ENCODE measurements around the gene CNTD1. TPM values are rescaled to one million over a fixed set of nuclear protein-coding genes. Genes with fewer than 3 reads are reported as not detected.

The CNTD1 gene
- total RNA-seq, 1 donor from 2014 or later: not detected

DNA sequence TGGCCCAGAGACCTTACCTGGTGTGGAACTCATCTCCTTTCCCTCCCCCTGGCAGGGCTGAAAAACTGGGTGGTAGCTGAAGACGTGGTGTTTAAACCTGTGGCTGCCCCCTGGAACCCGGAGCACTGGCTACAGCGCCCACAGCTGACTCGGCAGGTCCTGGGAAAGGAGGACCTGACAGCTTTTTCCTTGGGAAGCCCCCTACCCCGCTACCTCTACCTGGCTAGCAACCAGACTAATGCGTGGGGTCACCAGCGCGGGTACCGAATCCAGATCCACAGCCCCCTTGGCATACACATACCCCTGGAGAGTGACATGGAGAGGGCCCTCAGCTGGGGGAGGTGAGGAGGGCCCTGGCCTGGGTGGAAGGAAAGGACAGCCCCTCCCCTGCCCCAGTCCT, 50.4 kb downstream of the CNTD1 start:
- H3K27ac Mint-ChIP-seq (ENCODE audit: unreplicated experiment): no peak overlapping the region
- TF ChIP-seq, protein P1, sequence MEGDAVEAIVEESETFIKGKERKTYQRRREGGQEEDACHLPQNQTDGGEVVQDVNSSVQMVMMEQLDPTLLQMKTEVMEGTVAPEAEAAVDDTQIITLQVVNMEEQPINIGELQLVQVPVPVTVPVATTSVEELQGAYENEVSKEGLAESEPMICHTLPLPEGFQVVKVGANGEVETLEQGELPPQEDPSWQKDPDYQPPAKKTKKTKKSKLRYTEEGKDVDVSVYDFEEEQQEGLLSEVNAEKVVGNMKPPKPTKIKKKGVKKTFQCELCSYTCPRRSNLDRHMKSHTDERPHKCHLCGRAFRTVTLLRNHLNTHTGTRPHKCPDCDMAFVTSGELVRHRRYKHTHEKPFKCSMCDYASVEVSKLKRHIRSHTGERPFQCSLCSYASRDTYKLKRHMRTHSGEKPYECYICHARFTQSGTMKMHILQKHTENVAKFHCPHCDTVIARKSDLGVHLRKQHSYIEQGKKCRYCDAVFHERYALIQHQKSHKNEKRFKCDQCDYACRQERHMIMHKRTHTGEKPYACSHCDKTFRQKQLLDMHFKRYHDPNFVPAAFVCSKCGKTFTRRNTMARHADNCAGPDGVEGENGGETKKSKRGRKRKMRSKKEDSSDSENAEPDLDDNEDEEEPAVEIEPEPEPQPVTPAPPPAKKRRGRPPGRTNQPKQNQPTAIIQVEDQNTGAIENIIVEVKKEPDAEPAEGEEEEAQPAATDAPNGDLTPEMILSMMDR (IDR thresholded peaks at IDR 0.05; ENCODE audit: insufficient read depth, low read depth, low read length): no peak
- no peak for TF ChIP-seq EZH2 (IDR thresholded peaks at IDR 0.05; ENCODE audit: insufficient read depth, low read length)
- no peak overlapping the region for H3K4me3 ChIP-seq (ENCODE audit: insufficient read depth, low read depth, low read length)
- peaks cover 5% of the 10 kb centered on the region for H3K27me3 ChIP-seq (ENCODE audit: insufficient read depth, low read length)
- H3K4me1 Mint-ChIP-seq (ENCODE audit: low read depth, unreplicated experiment): peaks cover 7% of the 10 kb centered on the region
- DNase-seq (ENCODE audit: low read depth): no peak
- H3K4me1 ChIP-seq (ENCODE audit: insufficient read depth, low read length): peaks cover 4% of the 10 kb centered on the region
- peaks cover 16% of the 10 kb centered on the region for H3K27me3 Mint-ChIP-seq (ENCODE audit: low read depth, unreplicated experiment)
- H3K9me3 Mint-ChIP-seq (ENCODE audit: unreplicated experiment): no peaks in the 10 kb centered on the region
- peaks cover 27% of the 10 kb centered on the region for H4K20me1 ChIP-seq (ENCODE audit: insufficient read depth, low read length)
- no peak overlapping the region for H3K4me3 Mint-ChIP-seq (ENCODE audit: unreplicated experiment)
- H3K36me3 Mint-ChIP-seq (ENCODE audit: low read depth, unreplicated experiment): peaks cover 8% of the 10 kb centered on the region
- H3K79me2 ChIP-seq (ENCODE audit: insufficient read depth, low read length): no peaks in the 10 kb centered on the region
- no peaks in the 10 kb centered on the region for H3K9me3 ChIP-seq (ENCODE audit: insufficient read depth, low read depth, low read length)
- no peak overlapping the region for H3K4me2 ChIP-seq (ENCODE audit: low read length)
- H3K9ac ChIP-seq (ENCODE audit: low read length): no peak overlapping the region
- H3K36me3 ChIP-seq (ENCODE audit: insufficient read depth, low read length): peaks cover 12% of the 10 kb centered on the region
- H2AFZ ChIP-seq (ENCODE audit: low read depth, low read length): no peak overlapping the region
- no peak for FAIRE-seq
- no peak overlapping the region for H3K27ac ChIP-seq (ENCODE audit: low read depth, low read length)

DNA sequence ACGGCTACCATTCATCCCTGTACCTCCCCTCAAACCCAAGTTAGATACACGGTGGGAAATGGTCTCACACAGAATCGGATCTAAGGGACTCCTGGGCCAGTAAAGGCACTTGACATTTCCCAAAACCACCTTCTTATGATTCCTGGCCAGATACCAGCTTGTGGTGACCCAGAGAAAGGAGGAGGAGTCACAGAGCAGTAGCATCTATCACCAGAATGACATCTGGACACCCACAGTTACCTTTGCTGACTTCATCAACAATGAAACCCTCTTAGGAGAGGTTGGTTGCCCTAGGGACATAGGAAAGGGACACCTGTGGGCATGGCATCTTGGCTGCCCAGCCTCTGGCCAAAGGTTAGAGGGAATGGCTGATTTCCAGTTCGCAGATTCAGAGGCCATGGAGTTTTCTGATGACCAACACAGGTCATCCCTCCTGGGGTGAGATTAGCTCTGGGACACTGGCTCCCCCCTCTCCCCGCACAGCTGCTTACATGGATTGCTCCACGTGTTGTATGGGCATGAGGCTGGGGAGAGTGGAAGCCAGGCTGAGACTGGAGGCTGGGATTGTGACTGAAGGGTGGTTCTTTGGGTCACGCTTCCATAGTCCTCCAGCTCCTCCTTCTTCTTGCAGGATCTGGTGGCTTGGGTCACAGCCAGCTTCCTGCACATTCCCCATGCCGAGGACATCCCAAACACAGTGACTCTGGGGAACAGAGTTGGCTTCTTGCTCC, 51.0 kb downstream of the CNTD1 start:
- no peaks in the 10 kb centered on the region for H3K9me3 Mint-ChIP-seq (ENCODE audit: unreplicated experiment)
- peaks cover 12% of the 10 kb centered on the region for H3K36me3 Mint-ChIP-seq (ENCODE audit: low read depth, unreplicated experiment)
- no peaks in the 10 kb centered on the region for H3K9me3 ChIP-seq (ENCODE audit: insufficient read depth, low read depth, low read length)

More for the DNA sequence above, 51.0 kb downstream of the CNTD1 start:
- no peak overlapping the region for H3K27ac Mint-ChIP-seq (ENCODE audit: unreplicated experiment)
- DNase-seq (ENCODE audit: low read depth): no peak
- Histone ChIP-seq H3K4me1 (ENCODE audit: insufficient read depth, low read length) (peaks cover 4% of the 10 kb centered on the region), H3K36me3 (ENCODE audit: insufficient read depth, low read length) (peaks cover 6% of the 10 kb centered on the region), H3K9ac (ENCODE audit: low read length) (no peak overlapping the region), H3K27me3 (ENCODE audit: insufficient read depth, low read length) (peaks cover 5% of the 10 kb centered on the region), H4K20me1 (ENCODE audit: insufficient read depth, low read length) (peaks cover 22% of the 10 kb centered on the region), H3K4me3 (ENCODE audit: insufficient read depth, low read depth, low read length) (no peak overlapping the region), H3K27ac (ENCODE audit: low read depth, low read length) (no peak overlapping the region), H3K4me2 (ENCODE audit: low read length) (no peak overlapping the region), H2AFZ (ENCODE audit: low read depth, low read length) (no peak overlapping the region), H3K79me2 (ENCODE audit: insufficient read depth, low read length) (no peaks in the 10 kb centered on the region)
- TF ChIP-seq EZH2 (IDR thresholded peaks at IDR 0.05; ENCODE audit: insufficient read depth, low read length): no peak
- TF ChIP-seq, protein P1 (IDR thresholded peaks at IDR 0.05; ENCODE audit: insufficient read depth, low read depth, low read length): no peak
- no peak overlapping the region for H3K4me3 Mint-ChIP-seq (ENCODE audit: unreplicated experiment)
- peaks cover 16% of the 10 kb centered on the region for H3K27me3 Mint-ChIP-seq (ENCODE audit: low read depth, unreplicated experiment)
- H3K4me1 Mint-ChIP-seq (ENCODE audit: low read depth, unreplicated experiment): peaks cover 7% of the 10 kb centered on the region
- no peak for FAIRE-seq
